GM23338 (cell line): ENCODE measurements around the gene LIPG. TPM values are rescaled to one million over a fixed set of nuclear protein-coding genes. Genes with fewer than 3 reads are reported as not detected.

ENCODE experiments used
- ATAC-seq: fragments of 200-7000 bp; cut with Tn5 transposase; 3 replicates; pipeline ENCODE4 v1.9.1; 2020
- DNase-seq: peaks from one replicate; pipeline ENCODE4 v3.0.0-alpha.2; 2015; ENCODE audit warnings: low spot score
- H2AFZ ChIP-seq: fragments of 200-600 bp; sonication (generic); 2 replicates; pipeline ENCODE4 v1.8.0; 2016; ENCODE audit warnings: antibody characterized with exemption, mild to moderate bottlenecking, moderate library complexity
- H3F3A ChIP-seq: fragments of 200-600 bp; sonication (generic); replicated peaks from 2 replicates; pipeline ENCODE4 v1.8.0; 2017; ENCODE audit warnings: antibody characterized with exemption, mixed run types, low read depth
- H3K27ac ChIP-seq: fragments of 200-600 bp; sonication (generic); 2 replicates; pipeline ENCODE4 v1.6.1; 2016; ENCODE audit warnings: low read depth
- H3K27me3 ChIP-seq: fragments of 200-600 bp; sonication (generic); 2 replicates; pipeline ENCODE4 v1.8.0; 2016; ENCODE audit warnings: mild to moderate bottlenecking, mixed run types, moderate library complexity; ENCODE audit not compliant: insufficient read depth
- H3K36me3 ChIP-seq: fragments of 200-600 bp; sonication (generic); 2 replicates; pipeline ENCODE4 v1.8.0; 2016; ENCODE audit warnings: mild to moderate bottlenecking; ENCODE audit not compliant: insufficient read depth
- H3K4me1 ChIP-seq: fragments of 200-600 bp; sonication (generic); 2 replicates; pipeline ENCODE4 v1.8.0; 2016; ENCODE audit warnings: mild to moderate bottlenecking, moderate library complexity; ENCODE audit not compliant: insufficient read depth
- H3K4me2 ChIP-seq: fragments of 200-600 bp; sonication (generic); 2 replicates; pipeline ENCODE4 v1.7.1; 2017; ENCODE audit warnings: mixed run types
- H3K4me3 ChIP-seq: fragments of 200-600 bp; sonication (generic); 2 replicates; pipeline ENCODE4 v1.6.1; 2016; ENCODE audit warnings: mixed run types
- H3K79me2 ChIP-seq: fragments of 200-600 bp; sonication (generic); replicated peaks from 2 replicates; pipeline ENCODE4 v1.8.0; 2017; ENCODE audit warnings: mild to moderate bottlenecking; ENCODE audit not compliant: insufficient read depth
- H3K9me2 ChIP-seq: fragments of 200-600 bp; sonication (generic); 2 replicates; pipeline ENCODE4 v1.8.0; 2017; ENCODE audit not compliant: insufficient read depth
- H4K20me1 ChIP-seq: fragments of 200-600 bp; sonication (generic); replicated peaks from 2 replicates; pipeline ENCODE4 v1.8.0; 2017; ENCODE audit warnings: mild to moderate bottlenecking; ENCODE audit not compliant: insufficient read depth
- H3K27ac Mint-ChIP-seq: 2 replicates; pipeline ENCODE4 v1.8.0; 2020; ENCODE audit warnings: inconsistent platforms, mild to moderate bottlenecking, moderate library complexity, mixed read lengths
- H3K27me3 Mint-ChIP-seq: 3 replicates; pipeline ENCODE4 v1.8.0; 2022; ENCODE audit warnings: low read depth, mild to moderate bottlenecking, moderate library complexity, mixed read lengths, inconsistent platforms; ENCODE audit not compliant: insufficient read depth, poor library complexity
- H3K36me3 Mint-ChIP-seq: 3 replicates; pipeline ENCODE4 v1.8.0; 2021; ENCODE audit warnings: low read depth, mild to moderate bottlenecking, inconsistent platforms, moderate library complexity, mixed read lengths
- H3K4me1 Mint-ChIP-seq: 3 replicates; pipeline ENCODE4 v1.8.0; 2020; ENCODE audit warnings: mild to moderate bottlenecking, inconsistent platforms, mixed read lengths
- H3K4me3 Mint-ChIP-seq: 3 replicates; pipeline ENCODE4 v1.8.0; 2021; ENCODE audit warnings: moderate library complexity, mild to moderate bottlenecking, inconsistent platforms, mixed read lengths
- H3K9me3 Mint-ChIP-seq: 3 replicates; pipeline ENCODE4 v1.8.0; 2020; ENCODE audit warnings: moderate library complexity, mild to moderate bottlenecking, inconsistent platforms, mixed read lengths
- CREB1 ChIP-seq: fragments of 250-450 bp; sonication (Bioruptor Pico); IDR thresholded peaks from 2 replicates; pipeline ENCODE4 v1.5.0; 2020; ENCODE audit warnings: low read depth, mild to moderate bottlenecking, moderate library complexity
- EZH2 ChIP-seq: fragments of 200-600 bp; sonication (generic); IDR thresholded peaks from one replicate; pipeline ENCODE4 v1.8.0; 2017; ENCODE audit warnings: antibody characterized with exemption, mild to moderate bottlenecking, low read depth; ENCODE audit not compliant: unreplicated experiment
- EZH2phosphoT487 ChIP-seq: fragments of 200-600 bp; sonication (generic); IDR thresholded peaks from one replicate; pipeline ENCODE4 v1.8.1; 2018; ENCODE audit warnings: antibody characterized with exemption; ENCODE audit not compliant: unreplicated experiment
- JUNB ChIP-seq: IDR thresholded peaks from one replicate; pipeline ENCODE4 v1.6.1; 2016; ENCODE audit warnings: antibody characterized with exemption; ENCODE audit not compliant: unreplicated experiment
- NANOG ChIP-seq: IDR thresholded peaks from 2 replicates; pipeline ENCODE4 v1.6.1; 2016; ENCODE audit warnings: antibody characterized with exemption, borderline replicate concordance
- POLR2AphosphoS5 ChIP-seq: IDR thresholded peaks from 2 replicates; pipeline ENCODE4 v1.6.1; 2016; ENCODE audit warnings: antibody characterized with exemption, low read depth
- STAT1 ChIP-seq: IDR thresholded peaks from one replicate; pipeline ENCODE4 v1.6.1; 2016; ENCODE audit warnings: antibody characterized with exemption; ENCODE audit not compliant: unreplicated experiment
- ZNF114 ChIP-seq: fragments of 250-450 bp; sonication (Bioruptor Pico); IDR thresholded peaks from 2 replicates; pipeline ENCODE4 v1.5.0; 2020; ENCODE audit warnings: mild to moderate bottlenecking, moderate library complexity
- ZNF331 ChIP-seq: fragments of 250-450 bp; sonication (Bioruptor Pico); IDR thresholded peaks from 2 replicates; pipeline ENCODE4 v1.5.0; 2020; ENCODE audit warnings: low read depth, mild to moderate bottlenecking, moderate library complexity
- ZNF462 ChIP-seq: fragments of 250-450 bp; sonication (Bioruptor Pico); IDR thresholded peaks from 2 replicates; pipeline ENCODE4 v1.5.0; 2020; ENCODE audit warnings: mild to moderate bottlenecking, moderate library complexity
- polyA plus RNA-seq: library from polyadenylated mRNA; unstranded; fragments of >200 nt; fragmentation: Nextera tagmentation; extraction: Ambion mirVana; gene quantifications from 2 replicates; pipeline ENCODE4 v1.2.1, GENCODE V29; 2016
- total RNA-seq: library from RNA; depleted of rRNA; stranded (reverse); fragments of >200 nt; shearing (Covaris generic); gene quantifications from 2 replicates; pipeline ENCODE4 v1.2.3, GENCODE V29; 2014
- TF ChIP-seq, protein P1 (sequence below): IDR thresholded peaks from one replicate; pipeline ENCODE4 v1.6.1; 2018; ENCODE audit warnings: antibody characterized with exemption; ENCODE audit not compliant: unreplicated experiment
- TF ChIP-seq, protein P2 (sequence below), 2 experiments: fragments of 200-600 bp in 1 of 2; sonication (generic) in 1 of 2; conservative IDR thresholded peaks; 2 replicates each; pipeline versions ENCODE4 v1.5.1 to v1.6.1; 2016 to 2017; ENCODE audit warnings: antibody characterized with exemption in 2 of 2, low read depth in 2 of 2, mild to moderate bottlenecking in 2 of 2, moderate library complexity in 1 of 2
- TF ChIP-seq, protein P3 (sequence below): IDR thresholded peaks from 2 replicates; pipeline ENCODE4 v1.6.1; 2016; ENCODE audit warnings: antibody characterized with exemption

LIPG gene
- total and polyA plus RNA-seq, 2 experiments from 2014 or later = 4.9 to 17.7 TPM

GRCh38 chr18:49618742-49619681 is 57.2 kb downstream of the LIPG start:
- Histone ChIP-seq H4K20me1 (no peaks in the 10 kb centered on the region), H3K79me2 (no peaks in the 10 kb centered on the region), H3K36me3 (no peaks in the 10 kb centered on the region), H3K27ac (no peak overlapping the region), H2AFZ (peak overlapping the region; percentile 48; the same call in 1 of the 2 replicates), H3F3A (peaks cover 1% of the 10 kb centered on the region; the same call in 1 of the 2 replicates), H3K4me1 (peaks cover 5% of the 10 kb centered on the region), H3K27me3 (no peaks in the 10 kb centered on the region), H3K9me2 (0 out of 2 replicates have a peak, but pooled peaks cover 5% of the 10 kb centered on the region), H3K4me3 (no peak overlapping the region), H3K4me2 (no peak overlapping the region)
- Mint-ChIP-seq H3K27ac (no peak overlapping the region), H3K27me3 (peaks cover 14% of the 10 kb centered on the region), H3K9me3 (no peaks in the 10 kb centered on the region), H3K4me1 (peaks cover 21% of the 10 kb centered on the region), H3K4me3 (no peak overlapping the region), H3K36me3 (no peaks in the 10 kb centered on the region)
- no peak for TF ChIP-seq ZNF331
- TF ChIP-seq, protein P1, sequence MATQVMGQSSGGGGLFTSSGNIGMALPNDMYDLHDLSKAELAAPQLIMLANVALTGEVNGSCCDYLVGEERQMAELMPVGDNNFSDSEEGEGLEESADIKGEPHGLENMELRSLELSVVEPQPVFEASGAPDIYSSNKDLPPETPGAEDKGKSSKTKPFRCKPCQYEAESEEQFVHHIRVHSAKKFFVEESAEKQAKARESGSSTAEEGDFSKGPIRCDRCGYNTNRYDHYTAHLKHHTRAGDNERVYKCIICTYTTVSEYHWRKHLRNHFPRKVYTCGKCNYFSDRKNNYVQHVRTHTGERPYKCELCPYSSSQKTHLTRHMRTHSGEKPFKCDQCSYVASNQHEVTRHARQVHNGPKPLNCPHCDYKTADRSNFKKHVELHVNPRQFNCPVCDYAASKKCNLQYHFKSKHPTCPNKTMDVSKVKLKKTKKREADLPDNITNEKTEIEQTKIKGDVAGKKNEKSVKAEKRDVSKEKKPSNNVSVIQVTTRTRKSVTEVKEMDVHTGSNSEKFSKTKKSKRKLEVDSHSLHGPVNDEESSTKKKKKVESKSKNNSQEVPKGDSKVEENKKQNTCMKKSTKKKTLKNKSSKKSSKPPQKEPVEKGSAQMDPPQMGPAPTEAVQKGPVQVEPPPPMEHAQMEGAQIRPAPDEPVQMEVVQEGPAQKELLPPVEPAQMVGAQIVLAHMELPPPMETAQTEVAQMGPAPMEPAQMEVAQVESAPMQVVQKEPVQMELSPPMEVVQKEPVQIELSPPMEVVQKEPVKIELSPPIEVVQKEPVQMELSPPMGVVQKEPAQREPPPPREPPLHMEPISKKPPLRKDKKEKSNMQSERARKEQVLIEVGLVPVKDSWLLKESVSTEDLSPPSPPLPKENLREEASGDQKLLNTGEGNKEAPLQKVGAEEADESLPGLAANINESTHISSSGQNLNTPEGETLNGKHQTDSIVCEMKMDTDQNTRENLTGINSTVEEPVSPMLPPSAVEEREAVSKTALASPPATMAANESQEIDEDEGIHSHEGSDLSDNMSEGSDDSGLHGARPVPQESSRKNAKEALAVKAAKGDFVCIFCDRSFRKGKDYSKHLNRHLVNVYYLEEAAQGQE = no peak
- no peak for TF ChIP-seq STAT1
- TF ChIP-seq EZH2 = no peak
- TF ChIP-seq ZNF462 (CRISPR knock-in tag) = no peak
- TF ChIP-seq, protein P2, sequence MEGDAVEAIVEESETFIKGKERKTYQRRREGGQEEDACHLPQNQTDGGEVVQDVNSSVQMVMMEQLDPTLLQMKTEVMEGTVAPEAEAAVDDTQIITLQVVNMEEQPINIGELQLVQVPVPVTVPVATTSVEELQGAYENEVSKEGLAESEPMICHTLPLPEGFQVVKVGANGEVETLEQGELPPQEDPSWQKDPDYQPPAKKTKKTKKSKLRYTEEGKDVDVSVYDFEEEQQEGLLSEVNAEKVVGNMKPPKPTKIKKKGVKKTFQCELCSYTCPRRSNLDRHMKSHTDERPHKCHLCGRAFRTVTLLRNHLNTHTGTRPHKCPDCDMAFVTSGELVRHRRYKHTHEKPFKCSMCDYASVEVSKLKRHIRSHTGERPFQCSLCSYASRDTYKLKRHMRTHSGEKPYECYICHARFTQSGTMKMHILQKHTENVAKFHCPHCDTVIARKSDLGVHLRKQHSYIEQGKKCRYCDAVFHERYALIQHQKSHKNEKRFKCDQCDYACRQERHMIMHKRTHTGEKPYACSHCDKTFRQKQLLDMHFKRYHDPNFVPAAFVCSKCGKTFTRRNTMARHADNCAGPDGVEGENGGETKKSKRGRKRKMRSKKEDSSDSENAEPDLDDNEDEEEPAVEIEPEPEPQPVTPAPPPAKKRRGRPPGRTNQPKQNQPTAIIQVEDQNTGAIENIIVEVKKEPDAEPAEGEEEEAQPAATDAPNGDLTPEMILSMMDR (conservative IDR thresholded peaks at IDR 0.05; ENCODE audit: low read depth in 2 of 2) = no peak
- TF ChIP-seq JUNB = no peak
- TF ChIP-seq, protein P3, sequence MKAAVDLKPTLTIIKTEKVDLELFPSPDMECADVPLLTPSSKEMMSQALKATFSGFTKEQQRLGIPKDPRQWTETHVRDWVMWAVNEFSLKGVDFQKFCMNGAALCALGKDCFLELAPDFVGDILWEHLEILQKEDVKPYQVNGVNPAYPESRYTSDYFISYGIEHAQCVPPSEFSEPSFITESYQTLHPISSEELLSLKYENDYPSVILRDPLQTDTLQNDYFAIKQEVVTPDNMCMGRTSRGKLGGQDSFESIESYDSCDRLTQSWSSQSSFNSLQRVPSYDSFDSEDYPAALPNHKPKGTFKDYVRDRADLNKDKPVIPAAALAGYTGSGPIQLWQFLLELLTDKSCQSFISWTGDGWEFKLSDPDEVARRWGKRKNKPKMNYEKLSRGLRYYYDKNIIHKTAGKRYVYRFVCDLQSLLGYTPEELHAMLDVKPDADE = no peak
- no peak for TF ChIP-seq POLR2AphosphoS5
- TF ChIP-seq CREB1 = no peak
- TF ChIP-seq EZH2phosphoT487 = no peak
- no peak for TF ChIP-seq ZNF114 (CRISPR knock-in tag)
- no peak for TF ChIP-seq NANOG
- DNase-seq (no peak), ATAC-seq (no peak)
